ENCODE results near the gene SIRPD.

GRCh38 chr20:1507276-1507675 lies 50.2 kb downstream of the SIRPD start:
- no peak for TF ChIP-seq CTCF (IDR thresholded peaks at IDR 0.05; ENCODE audit: low read length)
- TF ChIP-seq EZH2 (IDR thresholded peaks at IDR 0.05; ENCODE audit: borderline replicate concordance, low read length) = no peak
